T-cell (primary cell): Measurements from ENCODE around the gene ADGRG1. TPM values are rescaled to one million over a fixed set of nuclear protein-coding genes. Genes with fewer than 3 reads are reported as not detected.
A peak's percentile ranks its signal among the peaks of the same experiment; 100 is the strongest.

ENCODE experiments used
- ATAC-seq, 4 experiments: fragments of 200-7000 bp in 3 of 4; fragments of 150-1000 bp in 1 of 4; cut with Tn5 transposase; replicated peaks in 1 of 4; 1 replicate in 3 of 4; 2 replicates in 1 of 4; pipeline ENCODE4 v1.10.0; 2021; ENCODE audit warnings: moderate library complexity in 3 of 4, mild to moderate bottlenecking in 2 of 4, moderate number of reproducible peaks in 1 of 4
- CTCF ChIA-PET, 2 donors: fragments of 300-600 bp; sonication (Branson Sonifier 250); formaldehyde crosslinking; loops; one replicate each; lab custom pipeline; 2022; ENCODE audit warnings: antibody characterized with exemption in 2 of 2; lab: Charles Lee
- POLR2A ChIA-PET, 2 donors: fragments of 300-600 bp; sonication (Branson Sonifier 250); formaldehyde crosslinking; loops; one replicate each; lab custom pipeline; 2022; ENCODE audit warnings: antibody characterized with exemption in 2 of 2; lab: Charles Lee
- DNase-seq, 35 experiments: peaks; one replicate each; pipeline versions ENCODE4 v3.0.0 to v3.0.0-alpha.2; 2013 to 2023
- H3K27ac ChIP-seq: one replicate; pipeline ENCODE4 v1.5.1; 2013; ENCODE audit warnings: low read length
- H3K27me3 ChIP-seq, 2 experiments: replicated peaks in 1 of 2; 1 replicate in 1 of 2; 2 replicates in 1 of 2; pipeline versions ENCODE4 v1.6.1 to v1.7.0; 2013; ENCODE audit warnings: low read length in 1 of 2, mixed read lengths in 1 of 2; ENCODE audit not compliant: control insufficient read depth in 2 of 2, insufficient read depth in 2 of 2; ENCODE audit errors: extremely low read depth in 1 of 2
- H3K36me3 ChIP-seq, 2 donors: 1 replicate in 1 of 2; 2 replicates in 1 of 2; pipeline versions ENCODE4 v1.6.1 to v1.7.0; 2013; ENCODE audit warnings: low read length in 1 of 2; ENCODE audit not compliant: control insufficient read depth in 2 of 2, insufficient read depth in 1 of 2; ENCODE audit errors: extremely low read depth in 1 of 2
- H3K4me1 ChIP-seq, 2 experiments: 1 replicate in 1 of 2; 2 replicates in 1 of 2; pipeline versions ENCODE4 v1.6.1 to v1.7.0; 2013; ENCODE audit warnings: low read length in 2 of 2, mixed read lengths in 1 of 2; ENCODE audit not compliant: insufficient read depth in 2 of 2, control insufficient read depth in 1 of 2; ENCODE audit errors: extremely low read depth in 1 of 2
- H3K4me3 ChIP-seq, 2 donors: 1 replicate in 1 of 2; 2 replicates in 1 of 2; pipeline versions ENCODE4 v1.5.1 to v1.7.0; 2013; ENCODE audit warnings: mild to moderate bottlenecking in 2 of 2, low read length in 1 of 2, moderate library complexity in 1 of 2; ENCODE audit not compliant: control insufficient read depth in 1 of 2; ENCODE audit errors: extremely low read depth in 1 of 2
- H3K9me3 ChIP-seq: 2 replicates; pipeline ENCODE4 v1.7.0; 2013
- H3K27ac Mint-ChIP-seq, 2 donors: one replicate each; pipeline ENCODE4 v1.8.0; 2020 to 2021; ENCODE audit warnings: mild to moderate bottlenecking in 2 of 2, mixed read lengths in 2 of 2
- H3K27me3 Mint-ChIP-seq, 2 donors: one replicate each; pipeline ENCODE4 v1.8.0; 2021 to 2022; ENCODE audit warnings: mixed read lengths in 2 of 2
- H3K36me3 Mint-ChIP-seq: one replicate; pipeline ENCODE4 v1.8.0; 2021; ENCODE audit warnings: mixed read lengths
- H3K4me1 Mint-ChIP-seq, 3 donors: one replicate each; pipeline ENCODE4 v1.8.0; 2020 to 2022; ENCODE audit warnings: mixed read lengths in 3 of 3, mild to moderate bottlenecking in 1 of 3
- H3K4me3 Mint-ChIP-seq, 3 donors: one replicate each; pipeline ENCODE4 v1.8.0; 2020 to 2022; ENCODE audit warnings: mild to moderate bottlenecking in 3 of 3, mixed read lengths in 3 of 3, moderate library complexity in 3 of 3
- H3K9me3 Mint-ChIP-seq, 3 donors: one replicate each; pipeline ENCODE4 v1.8.0; 2020 to 2022; ENCODE audit warnings: mixed read lengths in 3 of 3
- WGBS: methylation state at CpG from one replicate; pipeline ENCODE4 v1.1.5; 2013; ENCODE audit warnings: missing lambda C conversion rate; ENCODE audit not compliant: insufficient coverage; 5-methylcytosine and 5-hydroxymethylcytosine counted together
- total RNA-seq, 35 experiments: library from RNA in 6 of 35; stranded (reverse) in 6 of 35; fragments of 120-200 nt in 1 of 35; gene quantifications; one replicate each; pipeline versions ENCODE4 v1.2.1 to v1.2.4 and lab custom pipeline; 2013 to 2026

The ADGRG1 gene
- total RNA-seq, 5 donors from 2014 or later (not counting 1 experiment from before 2014, with no cell fraction given) = 7.8 to 91.7 (median 11.7) TPM

- Mint-ChIP-seq H3K9me3 (no peaks in the 10 kb centered on the region), H3K4me1 (peaks cover 7 to 20% (median 8%) of the 10 kb centered on the region in 3 donors), H3K4me3 (no peak overlapping the region), H3K36me3 (no peaks in the 10 kb centered on the region), H3K27me3 (no peaks in the 10 kb centered on the region), H3K27ac (no peak overlapping the region)
- POLR2A ChIA-PET = no interaction called here
- Histone ChIP-seq H3K36me3 (no peaks in the 10 kb centered on the region), H3K9me3 (no peaks in the 10 kb centered on the region), H3K27me3 (peaks cover 0 to 12% of the 10 kb centered on the region in 2 experiments), H3K27ac (no peak overlapping the region), H3K4me1 (peaks cover 2 to 11% of the 10 kb centered on the region in 2 experiments), H3K4me3 (no peak overlapping the region)
- ATAC-seq = no peak
- WGBS = 90% methylated on average over 6 of the region's 8 CpGs
- no peak for DNase-seq
- CTCF ChIA-PET = no interaction called here
Measured at GRCh38 chr16:57684626-57685358, 56.4 kb downstream of the ADGRG1 start.

- ATAC-seq (no peak), DNase-seq (no peak)
- Mint-ChIP-seq H3K36me3 (no peaks in the 10 kb centered on the region), H3K9me3 (no peaks in the 10 kb centered on the region), H3K4me3 (no peak overlapping the region), H3K27ac (no peak overlapping the region), H3K27me3 (no peaks in the 10 kb centered on the region), H3K4me1 (peaks cover 15 to 26% (median 16%) of the 10 kb centered on the region in 3 donors)
- Histone ChIP-seq H3K27ac (no peak overlapping the region), H3K9me3 (no peaks in the 10 kb centered on the region), H3K4me3 (no peak overlapping the region), H3K36me3 (no peaks in the 10 kb centered on the region), H3K4me1 (peaks cover 9 to 20% of the 10 kb centered on the region in 2 experiments), H3K27me3 (peaks cover 0 to 13% of the 10 kb centered on the region in 2 experiments)
- 93% methylated on average over 4 of the region's 11 CpGs for WGBS
- ChIA-PET CTCF (no interaction called here), POLR2A (no interaction called here)
Measured at GRCh38 chr16:57685633-57686032, 57.2 kb downstream of the ADGRG1 start.

DNA sequence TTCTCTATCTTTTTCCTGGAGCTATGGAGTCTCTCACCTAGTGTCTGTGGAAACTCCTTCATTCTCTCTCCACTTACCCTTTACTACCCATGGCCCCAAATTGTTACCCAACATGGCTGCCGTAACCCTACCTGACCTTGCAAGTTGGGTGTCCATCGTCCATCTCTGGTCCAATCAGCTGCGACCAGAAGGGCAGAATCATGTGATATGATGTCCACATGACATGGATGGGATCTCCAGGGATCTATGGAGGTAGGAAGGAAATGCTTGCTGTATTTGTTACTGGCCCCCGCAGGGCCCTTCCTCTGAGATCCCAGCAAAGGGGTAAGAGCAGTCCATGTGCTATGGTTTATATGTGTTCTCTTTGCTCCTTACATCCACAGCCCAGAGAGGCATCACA is 58.1 kb downstream of the ADGRG1 start:
- no peak overlapping the region for H3K4me3 Mint-ChIP-seq
- H3K4me3 ChIP-seq = no peak overlapping the region
- H3K27ac ChIP-seq = no peak overlapping the region
- ChIA-PET CTCF (interaction anchor here in 1 of 2 donors (0.7 kb wide), 2 partner anchors 141 to 724 kb away, joined by 3 read pairs; no protein-coding TSS in a partner anchor), POLR2A (no interaction called here)
- peaks cover 16 to 29% (median 18%) of the 10 kb centered on the region in 3 donors for H3K4me1 Mint-ChIP-seq
- no peak for ATAC-seq
- no peak for DNase-seq
- 67% methylated on average over 3 of the region's 4 CpGs for WGBS
- no peaks in the 10 kb centered on the region for H3K27me3 Mint-ChIP-seq
- no peaks in the 10 kb centered on the region for H3K36me3 ChIP-seq
- H3K9me3 Mint-ChIP-seq = no peaks in the 10 kb centered on the region
- H3K4me1 ChIP-seq = peaks cover 9 to 26% of the 10 kb centered on the region in 2 experiments
- H3K9me3 ChIP-seq = no peaks in the 10 kb centered on the region
- H3K27ac Mint-ChIP-seq = no peak overlapping the region
- H3K27me3 ChIP-seq = peaks cover 0 to 19% of the 10 kb centered on the region in 2 experiments
- no peaks in the 10 kb centered on the region for H3K36me3 Mint-ChIP-seq

DNA sequence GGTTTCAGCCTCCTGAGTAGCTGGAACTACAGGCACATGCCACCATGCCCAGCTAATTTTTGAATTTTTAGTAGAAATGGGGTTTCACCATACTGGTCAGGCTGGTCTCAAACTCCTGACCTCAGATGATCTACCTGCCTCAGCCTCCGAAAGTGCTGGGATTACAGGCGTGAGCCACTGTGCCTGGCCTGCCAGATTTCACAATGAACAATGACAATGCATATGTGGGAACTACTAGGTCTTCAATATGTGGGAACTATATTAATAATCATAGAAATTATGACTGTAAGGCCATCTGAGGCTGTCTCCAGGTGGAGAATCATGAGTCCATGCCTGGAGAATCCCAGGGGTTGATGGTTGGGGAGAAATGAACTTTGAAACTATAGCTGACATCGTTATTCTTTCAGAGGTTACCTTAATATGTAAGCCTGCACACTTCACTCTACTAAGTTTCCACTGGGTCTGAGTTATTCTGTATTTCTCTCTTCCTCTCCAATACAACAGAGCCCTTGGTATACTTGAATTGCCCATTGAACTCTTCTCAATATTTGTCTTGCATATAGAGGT is 59.0 kb downstream of the ADGRG1 start:
- H3K27me3 ChIP-seq = peaks cover 0 to 20% of the 10 kb centered on the region in 2 experiments
- Mint-ChIP-seq H3K27me3 (no peaks in the 10 kb centered on the region), H3K27ac (peak overlapping the region in 1 of 2 donors; percentile 62), H3K4me3 (no peak overlapping the region), H3K36me3 (no peaks in the 10 kb centered on the region), H3K9me3 (no peaks in the 10 kb centered on the region), H3K4me1 (peaks cover 16 to 29% (median 18%) of the 10 kb centered on the region in 3 donors)
- WGBS = 100% methylated on average over 1 of the region's 3 CpGs
- H3K4me1 ChIP-seq = peaks cover 9 to 26% of the 10 kb centered on the region in 2 experiments
- no peak for ATAC-seq
- no peaks in the 10 kb centered on the region for H3K36me3 ChIP-seq
- no peak overlapping the region for H3K27ac ChIP-seq
- ChIA-PET CTCF (interaction anchor here (0.5 to 0.7 kb wide), 2 partner anchors 139 to 724 kb away, joined by 3 read pairs; no protein-coding TSS in a partner anchor), POLR2A (no interaction called here)
- no peak overlapping the region for H3K4me3 ChIP-seq
- no peak for DNase-seq
- no peaks in the 10 kb centered on the region for H3K9me3 ChIP-seq

- H3K9me3 Mint-ChIP-seq = no peaks in the 10 kb centered on the region
- POLR2A ChIA-PET = no interaction called here
- ATAC-seq (no peak), DNase-seq (no peak)
- peak overlapping the region in 1 of 2 donors; percentile 81 for H3K27ac Mint-ChIP-seq
- no peaks in the 10 kb centered on the region for H3K36me3 Mint-ChIP-seq
- Histone ChIP-seq H3K36me3 (no peaks in the 10 kb centered on the region), H3K4me1 (peaks cover 9 to 26% of the 10 kb centered on the region in 2 experiments), H3K9me3 (no peaks in the 10 kb centered on the region), H3K4me3 (no peak overlapping the region), H3K27ac (no peak overlapping the region), H3K27me3 (peaks cover 0 to 20% of the 10 kb centered on the region in 2 experiments)
- peaks cover 16 to 29% (median 18%) of the 10 kb centered on the region in 3 donors for H3K4me1 Mint-ChIP-seq
- H3K4me3 Mint-ChIP-seq = no peak overlapping the region
- no CpG with 5 or more reads among the region's 4 CpGs for WGBS
- CTCF ChIA-PET = no interaction called here
- H3K27me3 Mint-ChIP-seq = no peaks in the 10 kb centered on the region
Measured at GRCh38 chr16:57688487-57688986, 60.1 kb downstream of the ADGRG1 start.

DNA sequence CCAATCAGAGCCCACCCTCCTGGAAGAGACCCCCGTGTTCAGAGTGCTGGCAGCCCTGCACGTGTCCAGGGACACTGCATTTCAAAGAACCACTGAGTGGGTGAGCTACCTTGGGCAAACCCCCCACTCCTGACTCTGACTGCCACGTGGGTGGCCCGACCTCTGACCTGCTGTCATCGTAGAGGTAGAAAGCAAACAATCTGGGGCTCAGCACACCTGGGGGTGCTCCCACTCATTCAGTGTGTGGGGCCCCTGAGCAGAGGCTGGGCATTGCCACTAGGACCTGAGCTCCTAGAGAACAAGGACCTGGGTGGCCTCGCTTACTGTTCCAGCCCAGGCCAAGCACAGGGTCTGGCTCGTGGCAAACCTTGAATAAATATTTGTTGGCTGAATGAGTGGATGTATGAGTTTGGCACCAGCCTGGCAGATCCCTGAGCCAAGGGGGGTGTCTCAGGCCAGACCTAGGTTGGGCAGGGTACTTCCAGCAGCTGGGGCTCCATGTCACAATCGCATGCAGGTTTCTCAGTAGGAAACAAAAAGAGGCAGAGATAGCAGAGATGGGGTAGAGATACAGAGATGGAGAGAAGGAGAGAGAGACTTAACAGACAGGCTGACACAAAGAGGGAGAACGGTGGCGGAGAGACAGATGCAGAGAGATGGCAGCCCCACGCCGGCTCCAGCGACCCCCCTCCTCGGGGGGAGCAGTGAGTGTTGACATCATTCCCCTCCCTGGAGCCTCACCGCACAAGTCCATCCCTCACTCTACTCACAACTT is 60.7 kb downstream of the ADGRG1 start:
- POLR2A ChIA-PET = no interaction called here
- Histone ChIP-seq H3K36me3 (no peaks in the 10 kb centered on the region), H3K27me3 (peaks cover 0 to 20% of the 10 kb centered on the region in 2 experiments), H3K4me1 (peaks cover 9 to 26% of the 10 kb centered on the region in 2 experiments), H3K27ac (peak overlapping the region; percentile 34), H3K9me3 (no peaks in the 10 kb centered on the region), H3K4me3 (peak overlapping the region in 1 of 2 donors; percentile 3)
- ATAC-seq (no peak), DNase-seq (no peak)
- H3K4me1 Mint-ChIP-seq = peaks cover 16 to 29% (median 18%) of the 10 kb centered on the region in 3 donors
- no peaks in the 10 kb centered on the region for H3K27me3 Mint-ChIP-seq
- no peaks in the 10 kb centered on the region for H3K9me3 Mint-ChIP-seq
- no peaks in the 10 kb centered on the region for H3K36me3 Mint-ChIP-seq
- H3K4me3 Mint-ChIP-seq = peak overlapping the region in 2 of 3 donors; percentile 29 to 48
- peak overlapping the region; percentile 63 to 84 for H3K27ac Mint-ChIP-seq
- WGBS = 45% methylated on average over 11 of the region's 15 CpGs
- CTCF ChIA-PET = interaction anchor here in 1 of 2 donors (0.6 kb wide), 2 partner anchors 109 to 617 kb away, joined by 4 read pairs; no protein-coding TSS in a partner anchor
